ENCODE measurements around the gene REPIN1.

GRCh38 chr7:150420242-150420641, 51.6 kb downstream of the REPIN1 start:
- TF ChIP-seq RAD21 (IDR thresholded peaks at IDR 0.05): no peak
- no peak for TF ChIP-seq CTCF (IDR thresholded peaks at IDR 0.05; ENCODE audit: low read depth, low read length, missing input control)
- no peak for TF ChIP-seq YY1 (IDR thresholded peaks at IDR 0.05)
- no peak for TF ChIP-seq TAF1 (conservative IDR thresholded peaks at IDR 0.05)
- TF ChIP-seq ATF3 (IDR thresholded peaks at IDR 0.05): no peak
- TF ChIP-seq EGR1 (IDR thresholded peaks at IDR 0.05; ENCODE audit: low read depth in 2 of 2): no peak
- TF ChIP-seq ZBTB33 (IDR thresholded peaks at IDR 0.05): no peak
- no peak for TF ChIP-seq HNF4G (IDR thresholded peaks at IDR 0.05)
- no peak for TF ChIP-seq FOXA1 (IDR thresholded peaks at IDR 0.05)
